ENCODE results near the gene HERC4. TPM values are rescaled to one million over a fixed set of nuclear protein-coding genes. Genes with fewer than 3 reads are reported as not detected.

The HERC4 gene
- total RNA-seq, 2 donors from 2014 or later, result 53.8 to 60.1 TPM

GRCh38 chr10:68067508-68067907 is 7.6 kb downstream of the HERC4 start:
- Mint-ChIP-seq H3K27me3 (ENCODE audit: insufficient read depth) (no peaks in the 10 kb centered on the region), H3K36me3 (ENCODE audit: low read depth) (peaks cover 33% of the 10 kb centered on the region), H3K4me1 (peaks cover 9% of the 10 kb centered on the region), H3K9me3 (no peaks in the 10 kb centered on the region), H3K27ac (no peak overlapping the region), H3K4me3 (no peak overlapping the region)
- no peak overlapping the region for H3K4me3 ChIP-seq (ENCODE audit: low read length)
- TF ChIP-seq CTCF (conservative IDR thresholded peaks at IDR 0.05), result no peak
- peaks cover 38% of the 10 kb centered on the region for H3K36me3 ChIP-seq (ENCODE audit: control insufficient read depth, insufficient read depth, low read length)
- no peaks in the 10 kb centered on the region for H3K4me1 ChIP-seq (ENCODE audit: control insufficient read depth, insufficient read depth, low read length)
- no peak for DNase-seq
- no peaks in the 10 kb centered on the region for H3K9me3 ChIP-seq (ENCODE audit: control insufficient read depth, low read length)
- WGBS, 2 experiments (ENCODE audit: insufficient coverage in 1 of 2, insufficient read length in 1 of 2), result 82 to 100% methylated on average over 2 to 3 of the region's 3 CpGs
- H3K27ac ChIP-seq (ENCODE audit: low read depth, low read length), result no peak overlapping the region
- H3K27me3 ChIP-seq (ENCODE audit: control insufficient read depth, insufficient read depth, low read length, poor library complexity, severe bottlenecking), result no peaks in the 10 kb centered on the region
- H3K9ac ChIP-seq (ENCODE audit: extremely low read depth, low read length, poor library complexity, severe bottlenecking), result no peak overlapping the region

GRCh38 chr10:68067029-68067428 is 8.1 kb downstream of the HERC4 start:
- no peaks in the 10 kb centered on the region for H3K27me3 Mint-ChIP-seq (ENCODE audit: insufficient read depth)
- H3K4me1 Mint-ChIP-seq, result peaks cover 7% of the 10 kb centered on the region
- H3K27ac Mint-ChIP-seq, result no peak overlapping the region
- Histone ChIP-seq H3K4me1 (ENCODE audit: control insufficient read depth, insufficient read depth, low read length) (no peaks in the 10 kb centered on the region), H3K4me3 (ENCODE audit: low read length) (no peak overlapping the region), H3K36me3 (ENCODE audit: control insufficient read depth, insufficient read depth, low read length) (peaks cover 36% of the 10 kb centered on the region), H3K9ac (ENCODE audit: extremely low read depth, low read length, poor library complexity, severe bottlenecking) (no peak overlapping the region), H3K27me3 (ENCODE audit: control insufficient read depth, insufficient read depth, low read length, poor library complexity, severe bottlenecking) (no peaks in the 10 kb centered on the region), H3K27ac (ENCODE audit: low read depth, low read length) (no peak overlapping the region), H3K9me3 (ENCODE audit: control insufficient read depth, low read length) (no peaks in the 10 kb centered on the region)
- H3K36me3 Mint-ChIP-seq (ENCODE audit: low read depth), result peaks cover 33% of the 10 kb centered on the region
- DNase-seq, result no peak
- TF ChIP-seq CTCF (conservative IDR thresholded peaks at IDR 0.05), result no peak
- WGBS, 2 experiments (ENCODE audit: insufficient coverage in 1 of 2, insufficient read length in 1 of 2), result 0 to 72% methylated on average over 1 to 4 of the region's 4 CpGs
- H3K4me3 Mint-ChIP-seq, result no peak overlapping the region
- no peaks in the 10 kb centered on the region for H3K9me3 Mint-ChIP-seq

GRCh38 chr10:68053553-68053952 is 21.5 kb downstream of the HERC4 start:
- DNase-seq, result no peak
- Mint-ChIP-seq H3K9me3 (no peaks in the 10 kb centered on the region), H3K27ac (no peak overlapping the region), H3K4me1 (peaks cover 6% of the 10 kb centered on the region), H3K27me3 (ENCODE audit: insufficient read depth) (no peaks in the 10 kb centered on the region), H3K4me3 (no peak overlapping the region), H3K36me3 (ENCODE audit: low read depth) (peaks cover 23% of the 10 kb centered on the region)
- Histone ChIP-seq H3K27ac (ENCODE audit: low read depth, low read length) (no peak overlapping the region), H3K9ac (ENCODE audit: extremely low read depth, low read length, poor library complexity, severe bottlenecking) (no peak overlapping the region), H3K4me3 (ENCODE audit: low read length) (no peak overlapping the region), H3K27me3 (ENCODE audit: control insufficient read depth, insufficient read depth, low read length, poor library complexity, severe bottlenecking) (no peaks in the 10 kb centered on the region), H3K9me3 (ENCODE audit: control insufficient read depth, low read length) (no peaks in the 10 kb centered on the region), H3K36me3 (ENCODE audit: control insufficient read depth, insufficient read depth, low read length) (peaks cover 11% of the 10 kb centered on the region), H3K4me1 (ENCODE audit: control insufficient read depth, insufficient read depth, low read length) (no peaks in the 10 kb centered on the region)
- 98 to 100% methylated on average over 3 of the region's 3 CpGs for WGBS, 2 experiments (ENCODE audit: insufficient coverage in 1 of 2, insufficient read length in 1 of 2)
- TF ChIP-seq CTCF (conservative IDR thresholded peaks at IDR 0.05), result no peak
